GM12875 (cell line): ENCODE measurements around the gene BORCS5.

ENCODE experiments used
- H3K4me3 ChIP-seq: one replicate; pipeline ENCODE4 v1.5.1; 2011; ENCODE audit warnings: low read depth, low read length, control low read depth
- TF ChIP-seq, protein P1 (sequence below): IDR thresholded peaks from 2 replicates; pipeline ENCODE4 v1.5.1; 2011; ENCODE audit warnings: low read depth, mild to moderate bottlenecking, control low read depth, inconsistent platforms, low read length, moderate library complexity, borderline replicate concordance; ENCODE audit not compliant: insufficient read depth

Gene BORCS5

DNA sequence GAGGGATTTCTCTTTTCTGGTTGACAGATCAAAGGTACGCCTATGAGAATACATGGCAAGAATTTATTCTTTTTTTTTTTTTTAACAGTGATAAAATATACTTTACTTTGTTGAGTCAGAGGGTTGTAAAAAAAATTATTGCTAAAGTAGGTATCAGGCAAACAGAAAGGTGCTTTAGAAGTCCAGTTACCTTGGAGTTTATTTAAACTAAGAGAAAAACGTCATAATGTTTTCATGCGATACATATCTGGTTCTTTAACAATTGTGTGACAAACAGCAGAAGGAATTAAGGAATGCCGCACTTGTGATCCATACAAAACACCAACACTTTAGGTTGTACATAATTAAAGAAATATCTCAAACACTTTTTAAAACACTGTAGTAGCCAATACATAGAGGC is 94.2 kb downstream of the BORCS5 start:
- TF ChIP-seq, protein P1, sequence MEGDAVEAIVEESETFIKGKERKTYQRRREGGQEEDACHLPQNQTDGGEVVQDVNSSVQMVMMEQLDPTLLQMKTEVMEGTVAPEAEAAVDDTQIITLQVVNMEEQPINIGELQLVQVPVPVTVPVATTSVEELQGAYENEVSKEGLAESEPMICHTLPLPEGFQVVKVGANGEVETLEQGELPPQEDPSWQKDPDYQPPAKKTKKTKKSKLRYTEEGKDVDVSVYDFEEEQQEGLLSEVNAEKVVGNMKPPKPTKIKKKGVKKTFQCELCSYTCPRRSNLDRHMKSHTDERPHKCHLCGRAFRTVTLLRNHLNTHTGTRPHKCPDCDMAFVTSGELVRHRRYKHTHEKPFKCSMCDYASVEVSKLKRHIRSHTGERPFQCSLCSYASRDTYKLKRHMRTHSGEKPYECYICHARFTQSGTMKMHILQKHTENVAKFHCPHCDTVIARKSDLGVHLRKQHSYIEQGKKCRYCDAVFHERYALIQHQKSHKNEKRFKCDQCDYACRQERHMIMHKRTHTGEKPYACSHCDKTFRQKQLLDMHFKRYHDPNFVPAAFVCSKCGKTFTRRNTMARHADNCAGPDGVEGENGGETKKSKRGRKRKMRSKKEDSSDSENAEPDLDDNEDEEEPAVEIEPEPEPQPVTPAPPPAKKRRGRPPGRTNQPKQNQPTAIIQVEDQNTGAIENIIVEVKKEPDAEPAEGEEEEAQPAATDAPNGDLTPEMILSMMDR: no peak
- H3K4me3 ChIP-seq: no peak overlapping the region

DNA sequence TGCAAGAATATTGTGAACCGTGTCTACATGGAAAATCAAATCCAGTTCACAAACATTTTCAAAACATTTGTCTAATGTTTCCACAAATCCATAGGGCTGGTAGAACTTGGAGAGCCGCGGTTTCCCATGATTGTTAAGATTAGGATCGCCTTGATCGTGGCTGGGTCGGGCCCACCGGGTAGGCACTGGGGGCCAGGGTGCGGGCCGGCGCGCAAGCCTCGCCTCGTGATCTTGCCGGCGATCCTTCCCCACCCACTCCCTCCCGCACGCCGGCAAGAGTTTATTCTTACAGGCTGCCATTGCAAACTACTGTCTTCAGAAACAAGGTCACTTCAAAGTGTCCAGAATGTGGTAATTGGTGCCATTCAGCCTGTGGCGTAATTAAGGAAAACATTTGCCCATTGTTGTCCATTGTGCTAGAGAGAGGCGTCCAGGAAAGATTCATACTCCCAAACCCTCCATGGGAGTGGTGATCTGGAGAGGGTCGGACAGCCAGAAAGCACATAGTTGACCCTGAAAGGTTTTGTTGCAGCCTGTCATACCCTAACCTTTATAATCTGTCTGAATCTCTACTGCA is 95.5 kb downstream of the BORCS5 start:
- H3K4me3 ChIP-seq: no peak overlapping the region
- TF ChIP-seq, protein P1: no peak

DNA sequence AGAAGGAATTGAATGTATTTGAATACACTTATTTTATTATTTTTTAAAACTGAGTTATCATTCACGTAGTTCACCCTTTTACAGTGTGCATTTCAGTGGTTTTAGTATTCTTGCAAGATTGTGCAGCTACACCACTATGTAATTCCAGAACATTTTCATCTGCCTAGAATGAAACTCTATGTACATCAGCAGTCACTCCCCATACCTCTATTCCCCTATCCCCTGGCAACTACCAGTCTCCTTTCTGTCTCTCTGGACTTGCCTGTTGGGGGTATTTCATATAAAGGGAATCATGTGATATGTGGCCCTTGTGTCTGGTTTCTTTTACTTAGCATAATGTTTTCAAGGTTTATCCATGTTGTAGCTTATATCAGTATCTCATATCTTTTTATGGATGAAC is 96.8 kb downstream of the BORCS5 start:
- TF ChIP-seq, protein P1: no peak

DNA sequence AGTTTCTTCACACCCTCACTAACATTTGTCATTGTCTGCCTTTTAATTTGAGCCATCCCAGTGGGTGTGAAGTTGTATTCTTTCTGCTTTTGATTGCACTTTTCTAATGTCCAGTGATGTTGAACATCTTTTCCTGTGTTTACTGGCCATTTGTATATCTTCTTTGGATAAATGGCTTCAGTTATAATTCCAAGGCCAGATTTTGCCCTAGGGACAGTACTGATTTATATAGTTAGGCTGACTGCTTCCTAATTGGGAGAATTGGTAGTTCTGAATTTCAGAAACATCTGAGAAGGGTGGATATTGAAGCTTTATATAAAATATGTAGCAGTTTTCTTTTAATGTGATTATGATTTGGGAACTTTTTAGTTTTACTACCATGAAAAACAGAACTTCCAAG is 97.4 kb downstream of the BORCS5 start:
- TF ChIP-seq, protein P1: no peak
- no peak overlapping the region for H3K4me3 ChIP-seq

More for the DNA sequence above, 96.8 kb downstream of the BORCS5 start:
- H3K4me3 ChIP-seq: no peak overlapping the region

DNA sequence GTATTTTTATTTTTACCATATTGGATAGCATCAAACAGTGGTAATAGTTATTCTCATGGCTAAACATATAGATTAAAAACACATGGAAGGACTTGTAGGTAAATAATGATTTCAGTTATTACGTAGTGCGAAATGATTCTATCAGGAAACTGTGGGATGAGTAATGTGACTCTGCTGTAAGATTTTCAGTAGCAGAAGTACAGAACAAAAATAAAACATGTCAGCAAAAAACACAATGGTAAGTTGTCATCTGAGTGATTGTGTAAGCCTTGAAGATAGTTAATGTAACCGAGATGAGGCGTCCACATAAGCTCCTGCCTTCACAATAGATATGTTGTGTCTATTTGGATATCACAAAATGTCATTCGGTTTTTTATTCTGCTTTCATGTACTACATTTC is 99.8 kb downstream of the BORCS5 start:
- no peak overlapping the region for H3K4me3 ChIP-seq
- TF ChIP-seq, protein P1: no peak

DNA sequence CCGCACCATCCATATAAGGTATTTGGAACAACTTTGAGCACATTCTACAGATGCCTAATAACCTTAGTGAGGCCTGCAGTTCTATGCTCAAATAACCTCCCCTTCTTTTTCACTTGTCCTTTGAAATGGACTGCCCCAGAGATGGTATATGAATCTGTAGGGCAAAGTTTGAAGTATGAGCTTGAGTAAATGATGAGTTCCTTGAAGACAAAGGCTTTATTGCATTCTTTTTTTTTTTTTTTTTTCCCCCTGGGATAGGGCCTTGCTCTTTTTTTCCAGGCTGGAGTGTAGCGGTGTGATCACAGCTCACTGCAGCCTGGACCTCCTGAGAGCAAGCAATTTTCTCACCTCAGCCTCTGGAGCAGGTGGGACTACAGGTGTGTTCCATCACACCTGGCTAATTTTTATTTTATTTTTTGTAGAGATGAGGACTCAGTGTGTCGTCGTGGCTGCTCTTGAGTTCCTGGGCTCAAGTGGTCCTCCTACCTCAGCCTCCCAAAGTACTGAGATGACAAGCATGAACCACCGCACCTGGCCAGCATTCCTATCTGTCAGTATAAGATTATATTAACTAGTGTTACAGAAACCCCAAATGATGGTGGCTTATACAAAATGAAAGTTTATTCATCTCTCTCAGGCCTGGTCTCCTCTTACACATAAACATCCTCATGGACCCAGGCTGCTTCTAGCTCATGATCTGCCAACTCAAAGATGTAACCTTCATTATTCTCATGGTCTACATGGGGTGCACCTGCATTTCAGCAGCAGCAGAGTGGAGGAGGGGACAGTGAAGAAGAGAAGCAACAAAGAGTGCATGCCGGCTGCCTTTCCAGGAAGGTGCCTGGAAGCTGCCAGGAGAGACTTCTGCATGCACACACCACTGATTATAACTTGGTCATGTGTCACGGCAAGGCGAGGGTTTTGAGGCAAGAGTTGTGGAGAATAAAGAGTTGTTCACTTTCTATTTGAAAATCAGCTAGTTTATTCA is 104.4 kb downstream of the BORCS5 start:
- H3K4me3 ChIP-seq: no peak overlapping the region
- TF ChIP-seq, protein P1: no peak
